ENCODE data around the gene SGTA.

GRCh38 chr19:2740314-2740656 is 42.8 kb downstream of the SGTA start:
- TF ChIP-seq CTCF (IDR thresholded peaks at IDR 0.05; ENCODE audit: low read length), result no peak
- no peak for TF ChIP-seq EZH2phosphoT487 (IDR thresholded peaks at IDR 0.05; ENCODE audit: low read length)
- TF ChIP-seq EZH2 (optimal IDR thresholded peaks at IDR 0.05; ENCODE audit: low read depth, low read length), result no peak
